ENCODE data around the gene EXOC6B. TPM values are rescaled to one million over a fixed set of nuclear protein-coding genes. Genes with fewer than 3 reads are reported as not detected.

EXOC6B gene
- total and polyA plus RNA-seq, 10 of the 15 experiments (the other 5 are each of a cell fraction or from before 2014, with no cell fraction given) = 0.23 to 2.2 (median 1.2) TPM

GRCh38 chr2:72483346-72483745 lies 342.5 kb downstream of the EXOC6B start:
- 82% methylated on average over 2 of the region's 2 CpGs for WGBS (ENCODE audit: insufficient coverage, insufficient replicate concordance, low lambda C conversion rate, missing lambda C conversion rate)
- Histone ChIP-seq H3K27me3 (replicated peaks in 1 of 2; ENCODE audit: control insufficient read depth in 2 of 2, insufficient read depth in 2 of 2, low read length in 1 of 2) (no peaks in the 10 kb centered on the region), H3K4me2 (ENCODE audit: control insufficient read depth, insufficient read depth) (no peak overlapping the region), H2AFZ (ENCODE audit: control insufficient read depth, low read depth, low read length) (no peak overlapping the region), H3K9ac (ENCODE audit: control insufficient read depth, insufficient read depth, low read length) (no peak overlapping the region), H3K36me3 (ENCODE audit: control insufficient read depth in 2 of 2, insufficient read depth in 2 of 2, low read length in 1 of 2) (no peaks in the 10 kb centered on the region), H3K4me1 (ENCODE audit: control insufficient read depth, insufficient read depth, low read length) (no peaks in the 10 kb centered on the region), H3K4me3 (no peak overlapping the region), H3K79me2 (ENCODE audit: control insufficient read depth, insufficient read depth, low read length) (no peaks in the 10 kb centered on the region), H3K9me3 (replicated peaks; ENCODE audit: control insufficient read depth, insufficient read depth, low read length) (no peaks in the 10 kb centered on the region), H3K27ac (ENCODE audit: control insufficient read depth, insufficient read depth) (no peak overlapping the region), H4K20me1 (ENCODE audit: control insufficient read depth, insufficient read depth) (no peaks in the 10 kb centered on the region)
- FAIRE-seq (no peak), ATAC-seq (no peak), DNase-seq (ENCODE audit: low read depth, low spot score) (no peak)
- POLR2A ChIA-PET = no interaction called here
- no TSS peak for BruUV-seq (replicated peaks)
- RAD21 ChIA-PET (ENCODE audit: unreplicated experiment) = no interaction called here
- CTCF ChIA-PET = no interaction called here
- intact Hi-C loops (cut with micrococcal nuclease; ENCODE audit: unreplicated experiment) = no loop called here
- no peak for TF ChIP-seq E2F8 (IDR thresholded peaks at IDR 0.05; ENCODE audit: low read depth, partially characterized antibody)
- TF ChIP-seq LARP7 (IDR thresholded peaks at IDR 0.05) = no peak
- no peak for TF ChIP-seq MLLT1 (IDR thresholded peaks at IDR 0.05)
- TF ChIP-seq RFX5 (IDR thresholded peaks at IDR 0.05; ENCODE audit: low read depth, low read length) = no peak
- TF ChIP-seq SREBF1 (IDR thresholded peaks at IDR 0.05; ENCODE audit: low read length) = no peak
- TF ChIP-seq JUNB (IDR thresholded peaks at IDR 0.05) = no peak
- TF ChIP-seq POU2F2 (IDR thresholded peaks at IDR 0.05; ENCODE audit: borderline replicate concordance, low read depth, low read length) = no peak
- no peak for TF ChIP-seq MYC (IDR thresholded peaks at IDR 0.05; ENCODE audit: insufficient read depth, insufficient read length, insufficient replicate concordance, low read length, severe bottlenecking)
- no peak for TF ChIP-seq ZNF24 (IDR thresholded peaks at IDR 0.05)
- no peak for TF ChIP-seq ZNF622 (IDR thresholded peaks at IDR 0.05)
- TF ChIP-seq BCLAF1 (IDR thresholded peaks at IDR 0.05) = no peak
- no peak for TF ChIP-seq USF2 (IDR thresholded peaks at IDR 0.05; ENCODE audit: borderline replicate concordance, low read depth, low read length)
- SMC1A ChIA-PET (ENCODE audit: uncharacterized antibody, unreplicated experiment) = no interaction called here
- in situ Hi-C loops (cut with MboI) = no loop called here

All from GM12878 (cell line).